Liver (tissue), 9 donors: ENCODE results near the gene SPCS1. TPM values are rescaled to one million over a fixed set of nuclear protein-coding genes. Genes with fewer than 3 reads are reported as not detected.

ENCODE experiments used
- DNase-seq: peaks from one replicate; pipeline ENCODE4 v3.0.0-alpha.2; 2017; ENCODE audit warnings: low spot score
- H3K27ac ChIP-seq, 2 donors: one replicate each; pipeline ENCODE4 v1.7.0; 2013; ENCODE audit warnings: inconsistent platforms in 2 of 2, low read length in 2 of 2, control low read depth in 1 of 2, low read depth in 1 of 2, mild to moderate bottlenecking in 1 of 2
- H3K27me3 ChIP-seq, 4 donors: one replicate each; pipeline versions ENCODE4 v1.6.1 to v1.7.0; 2013; ENCODE audit warnings: low read length in 3 of 4, inconsistent platforms in 1 of 4, mild to moderate bottlenecking in 1 of 4, moderate library complexity in 1 of 4; ENCODE audit not compliant: control insufficient read depth in 4 of 4, insufficient read depth in 4 of 4
- H3K36me3 ChIP-seq, 4 donors: one replicate each; pipeline versions ENCODE4 v1.6.1 to v1.7.0; 2013; ENCODE audit warnings: low read length in 3 of 4, mild to moderate bottlenecking in 3 of 4, low read depth in 1 of 4, moderate library complexity in 1 of 4; ENCODE audit not compliant: control insufficient read depth in 4 of 4, insufficient read depth in 3 of 4
- H3K4me1 ChIP-seq, 4 donors: one replicate each; pipeline versions ENCODE4 v1.6.1 to v1.7.0; 2013; ENCODE audit warnings: low read length in 3 of 4, mild to moderate bottlenecking in 3 of 4, moderate library complexity in 1 of 4; ENCODE audit not compliant: control insufficient read depth in 4 of 4, insufficient read depth in 4 of 4
- H3K4me3 ChIP-seq, 3 donors: one replicate each; pipeline versions ENCODE4 v1.6.1 to v1.7.0; 2013; ENCODE audit warnings: low read length in 3 of 3, control low read depth in 1 of 3, low read depth in 1 of 3, mild to moderate bottlenecking in 1 of 3
- H3K9ac ChIP-seq, 2 donors: one replicate each; pipeline ENCODE4 v1.7.0; 2013; ENCODE audit warnings: low read length in 2 of 2, mild to moderate bottlenecking in 2 of 2, moderate library complexity in 2 of 2, control low read depth in 1 of 2, low read depth in 1 of 2
- H3K9me3 ChIP-seq, 4 donors: one replicate each; pipeline versions ENCODE4 v1.6.1 to v1.7.0; 2013; ENCODE audit warnings: low read length in 3 of 4; ENCODE audit not compliant: control insufficient read depth in 4 of 4
- ATF3 ChIP-seq: IDR thresholded peaks from 2 replicates; pipeline ENCODE4 v1.6.1; 2016; ENCODE audit warnings: antibody characterized with exemption
- CTCF ChIP-seq: fragments of 150-350 bp; IDR thresholded peaks from 2 replicates; pipeline ENCODE4 v1.5.1; 2017; ENCODE audit warnings: improper control_type of control experiment, low read depth, low read length; ENCODE audit not compliant: missing input control
- EGR1 ChIP-seq, 2 donors: IDR thresholded peaks; 2 replicates each; pipeline ENCODE4 v1.6.1; 2016 to 2018; ENCODE audit warnings: antibody characterized with exemption in 2 of 2, low read depth in 2 of 2
- FOXA1 ChIP-seq: IDR thresholded peaks from 2 replicates; pipeline ENCODE4 v1.6.1; 2016; ENCODE audit warnings: antibody characterized with exemption
- FOXA2 ChIP-seq: IDR thresholded peaks from 2 replicates; pipeline ENCODE4 v1.6.1; 2016; ENCODE audit warnings: antibody characterized with exemption
- GABPA ChIP-seq, 2 donors: IDR thresholded peaks in 1 of 2; conservative IDR thresholded peaks in 1 of 2; 2 replicates each; pipeline ENCODE4 v1.6.1; 2016; ENCODE audit warnings: antibody characterized with exemption in 2 of 2, mild to moderate bottlenecking in 1 of 2, moderate library complexity in 1 of 2
- HNF4A ChIP-seq, 2 donors: conservative IDR thresholded peaks; 2 replicates each; pipeline ENCODE4 v1.6.1; 2016; ENCODE audit warnings: antibody characterized with exemption in 2 of 2, mild to moderate bottlenecking in 2 of 2
- HNF4G ChIP-seq: IDR thresholded peaks from 2 replicates; pipeline ENCODE4 v1.6.1; 2016; ENCODE audit warnings: antibody characterized with exemption
- MAX ChIP-seq: IDR thresholded peaks from 2 replicates; pipeline ENCODE4 v1.6.1; 2016; ENCODE audit warnings: antibody characterized with exemption
- NR2F2 ChIP-seq: IDR thresholded peaks from 2 replicates; pipeline ENCODE4 v1.6.1; 2016; ENCODE audit warnings: antibody characterized with exemption
- RAD21 ChIP-seq, 2 donors: IDR thresholded peaks; 2 replicates each; pipeline ENCODE4 v1.6.1; 2016; ENCODE audit warnings: antibody characterized with exemption in 2 of 2, mild to moderate bottlenecking in 2 of 2
- REST ChIP-seq: IDR thresholded peaks from 2 replicates; pipeline ENCODE4 v1.6.1; 2016; ENCODE audit warnings: antibody characterized with exemption, mild to moderate bottlenecking
- RXRA ChIP-seq, 2 donors: IDR thresholded peaks; 2 replicates each; pipeline ENCODE4 v1.6.1; 2017 to 2018; ENCODE audit warnings: antibody characterized with exemption in 2 of 2, mild to moderate bottlenecking in 1 of 2
- TAF1 ChIP-seq: conservative IDR thresholded peaks from 2 replicates; pipeline ENCODE4 v1.6.1; 2016; ENCODE audit warnings: antibody characterized with exemption, mild to moderate bottlenecking
- YY1 ChIP-seq: IDR thresholded peaks from 2 replicates; pipeline ENCODE4 v1.6.1; 2016; ENCODE audit warnings: antibody characterized with exemption, mild to moderate bottlenecking
- ZBTB33 ChIP-seq: IDR thresholded peaks from 2 replicates; pipeline ENCODE4 v1.6.1; 2016; ENCODE audit warnings: antibody characterized with exemption
- WGBS: extraction: QIAGEN DNeasy Blood & Tissue Kit; methylation state at CpG from one replicate; pipeline ENCODE4 v1.1.7; 2013; 5-methylcytosine and 5-hydroxymethylcytosine counted together
- polyA plus RNA-seq, 2 donors: library from polyadenylated mRNA; stranded (reverse) in 1 of 2; unstranded in 1 of 2; fragments of 200-250 nt in 1 of 2; fragments of >200 nt in 1 of 2; fragmentation: Nextera tagmentation in 1 of 2; extraction: Ambion mirVana in 1 of 2; gene quantifications; one replicate each; pipeline versions ENCODE4 v1.2.1 to v1.2.3, GENCODE V29; 2013 to 2015
- total RNA-seq, 2 donors: library from RNA; depleted of rRNA; stranded (reverse); fragments of >200 nt; gene quantifications; one replicate each; pipeline ENCODE4 v1.2.3, GENCODE V29; 2014
- donor health status: healthy.
- donor health status: healthy.
- donor health status: healthy.
- donor health status: healthy.
- donor health status: healthy.

The SPCS1 gene
- total and polyA plus RNA-seq, 4 donors: 42.3 to 227 (median 113) TPM

GRCh38 chr3:52721002-52721729 is 15.3 kb downstream of the SPCS1 start:
- H3K9me3 ChIP-seq: no peaks in the 10 kb centered on the region
- H3K4me1 ChIP-seq: peaks cover 0 to 9% (median 0%) of the 10 kb centered on the region in 4 donors
- 90% methylated on average over 6 of the region's 6 CpGs for WGBS
- DNase-seq: no peak
- TF ChIP-seq NR2F2: no peak
- no peak overlapping the region for H3K27ac ChIP-seq
- H3K4me3 ChIP-seq: no peak overlapping the region
- peaks cover 0 to 5% (median 3%) of the 10 kb centered on the region in 4 donors for H3K36me3 ChIP-seq
- no peaks in the 10 kb centered on the region for H3K27me3 ChIP-seq
- H3K9ac ChIP-seq: no peak overlapping the region

- peaks cover 0 to 9% (median 0%) of the 10 kb centered on the region in 4 donors for H3K4me1 ChIP-seq
- 100% methylated on average over 1 of the region's 1 CpG for WGBS
- no peak overlapping the region for H3K4me3 ChIP-seq
- DNase-seq: no peak
- H3K27me3 ChIP-seq: no peaks in the 10 kb centered on the region
- no peaks in the 10 kb centered on the region for H3K9me3 ChIP-seq
- no peak overlapping the region for H3K27ac ChIP-seq
- H3K9ac ChIP-seq: no peak overlapping the region
- no peak for TF ChIP-seq FOXA2
- peaks cover 0 to 5% (median 3%) of the 10 kb centered on the region in 4 donors for H3K36me3 ChIP-seq
These were observed 15.8 kb downstream of the SPCS1 start for GRCh38 chr3:52721730-52722008.

GRCh38 chr3:52722491-52722890 is 16.6 kb downstream of the SPCS1 start:
- TF ChIP-seq FOXA2 (no peak), GABPA (IDR thresholded peaks at IDR 0.05 in 1 of 2, conservative IDR thresholded peaks at IDR 0.05 in 1 of 2) (no peak), HNF4A (conservative IDR thresholded peaks at IDR 0.05) (no peak), YY1 (no peak), FOXA1 (no peak), RAD21 (IDR thresholded peaks at IDR 0.05) (no peak)
- no peaks in the 10 kb centered on the region for H3K9me3 ChIP-seq
- H3K4me3 ChIP-seq: no peak overlapping the region
- DNase-seq: no peak
- peaks cover 0 to 3% (median 2%) of the 10 kb centered on the region in 4 donors for H3K36me3 ChIP-seq
- H3K4me1 ChIP-seq: peaks cover 0 to 9% (median 0%) of the 10 kb centered on the region in 4 donors
- 96% methylated on average over 7 of the region's 7 CpGs for WGBS
- no peak overlapping the region for H3K27ac ChIP-seq
- H3K9ac ChIP-seq: no peak overlapping the region
- no peaks in the 10 kb centered on the region for H3K27me3 ChIP-seq

- 95% methylated on average over 5 of the region's 5 CpGs for WGBS
- Histone ChIP-seq H3K9ac (no peak overlapping the region), H3K36me3 (peaks cover 0 to 3% (median 1%) of the 10 kb centered on the region in 4 donors), H3K4me1 (peaks cover 0 to 9% (median 0%) of the 10 kb centered on the region in 4 donors), H3K9me3 (no peaks in the 10 kb centered on the region), H3K4me3 (no peak overlapping the region), H3K27ac (peak overlapping the region; percentile 6 to 41), H3K27me3 (no peaks in the 10 kb centered on the region)
- no peak for TF ChIP-seq RXRA (IDR thresholded peaks at IDR 0.05)
- TF ChIP-seq EGR1 (IDR thresholded peaks at IDR 0.05; ENCODE audit: low read depth in 2 of 2): no peak
- no peak for TF ChIP-seq GABPA (IDR thresholded peaks at IDR 0.05 in 1 of 2, conservative IDR thresholded peaks at IDR 0.05 in 1 of 2)
- no peak for TF ChIP-seq HNF4G
- TF ChIP-seq ATF3: no peak
- TF ChIP-seq RAD21 (IDR thresholded peaks at IDR 0.05): no peak
- no peak for TF ChIP-seq HNF4A (conservative IDR thresholded peaks at IDR 0.05)
- TF ChIP-seq MAX: no peak
- TF ChIP-seq TAF1: no peak
- TF ChIP-seq ZBTB33: no peak
- TF ChIP-seq REST: no peak
- TF ChIP-seq CTCF: no peak
- DNase-seq: no peak
These were observed 18.0 kb downstream of the SPCS1 start for GRCh38 chr3:52723935-52724334.
